Testis (tissue), 3 donors: ENCODE data around the gene HSPA1L. TPM values are rescaled to one million over a fixed set of nuclear protein-coding genes. Genes with fewer than 3 reads are reported as not detected.

Experiments
- DNase-seq: peaks from one replicate; pipeline ENCODE4 v3.0.0-alpha.2; 2019
- H3K27ac ChIP-seq, 2 donors: fragments of 200-600 bp; sonication (generic); one replicate each; pipeline ENCODE4 v1.5.1; 2019
- H3K27me3 ChIP-seq: fragments of 200-600 bp; sonication (generic); one replicate; pipeline ENCODE4 v1.5.1; 2019
- H3K36me3 ChIP-seq: fragments of 200-600 bp; sonication (generic); one replicate; pipeline ENCODE4 v1.5.1; 2017; ENCODE audit warnings: low read depth; ENCODE audit errors: missing control alignments
- H3K4me1 ChIP-seq: fragments of 200-600 bp; sonication (generic); one replicate; pipeline ENCODE4 v1.5.1; 2019
- H3K4me3 ChIP-seq, 2 donors: fragments of 200-600 bp; sonication (generic); one replicate each; pipeline ENCODE4 v1.5.1; 2017 to 2019
- H3K9me3 ChIP-seq: fragments of 200-600 bp; sonication (generic); one replicate; pipeline ENCODE4 v1.5.1; 2017
- CTCF ChIP-seq, 3 experiments: fragments of 450-650 bp in 2 of 3; fragments of 200-600 bp in 1 of 3; sonication (generic) in 1 of 3; IDR thresholded peaks; one replicate each; pipeline ENCODE4 v1.5.1; 2016 to 2019; ENCODE audit warnings: antibody characterized with exemption in 3 of 3, mild to moderate bottlenecking in 2 of 3, moderate library complexity in 1 of 3
- POLR2A ChIP-seq: fragments of 450-650 bp; IDR thresholded peaks from one replicate; pipeline ENCODE4 v1.6.1; 2017; ENCODE audit warnings: antibody characterized with exemption, mild to moderate bottlenecking, moderate library complexity
- WGBS, 2 donors: methylation state at CpG; one replicate each; pipeline ENCODE4 v1.1.5; 2018; 5-methylcytosine and 5-hydroxymethylcytosine counted together
- intact Hi-C: fragments of 100-400 bp; cut with DNase I; formaldehyde crosslinking; loops from one replicate; pipeline ENCODE4 v1.15.1; 2023; ENCODE audit warnings: low total_unique reads
- polyA plus RNA-seq: library from polyadenylated mRNA; stranded (reverse); fragments of 350-450 nt; fragmentation: Illumina TruSeq; extraction: RNeasy Lipid Tissue Mini Kit (QIAGEN cat#74804); gene quantifications from one replicate; pipeline ENCODE4 v1.2.3, GENCODE V29; 2014; ENCODE audit warnings: low read depth, low replicate concordance; ENCODE audit not compliant: insufficient read depth
- total RNA-seq, 2 donors: library from RNA; depleted of rRNA; stranded (reverse); fragments of >200 nt; gene quantifications; one replicate each; pipeline ENCODE4 v1.2.3, GENCODE V29; 2016

HSPA1L gene
- total and polyA plus RNA-seq, 3 donors from 2014 or later = 30.3 to 103 (median 87.9) TPM

DNA sequence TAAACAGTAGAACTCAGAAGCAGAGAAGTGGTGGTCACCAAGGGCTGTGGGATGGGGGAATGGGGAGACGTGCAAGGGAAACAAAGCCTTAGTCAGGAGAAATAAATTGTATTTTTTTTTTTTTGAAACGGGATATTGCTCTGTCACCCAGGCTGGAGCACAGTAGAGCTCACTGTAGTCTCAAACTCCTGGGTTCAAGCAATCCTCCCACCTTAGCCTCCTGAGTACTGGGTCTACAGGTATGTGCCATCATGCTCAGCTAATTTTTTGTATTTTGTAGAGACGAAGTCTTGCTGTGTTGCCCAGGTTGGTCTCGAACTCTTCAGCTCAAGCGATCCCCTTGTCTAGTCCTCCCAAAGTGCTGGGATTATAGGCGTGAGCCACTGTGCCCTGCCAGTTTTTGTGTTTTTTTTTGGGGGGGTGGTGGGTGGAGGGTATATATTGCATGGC lies 15.8 kb upstream of the HSPA1L start:
- 52 to 54% methylated on average over 6 of the region's 6 CpGs for whole genome bisulfite sequencing, 2 donors
- TF ChIP-seq POLR2A (no peak), CTCF (IDR thresholded peaks at IDR 0.05) (no peak)
- Histone ChIP-seq H3K4me3 (peak overlapping the region; percentile 42 to 63), H3K27ac (peak overlapping the region; percentile 88 to 90), H3K36me3 (no peaks in the 10 kb centered on the region), H3K4me1 (peaks cover 17% of the 10 kb centered on the region), H3K27me3 (no peaks in the 10 kb centered on the region), H3K9me3 (no peaks in the 10 kb centered on the region)
- intact Hi-C loops = loop anchor here (5.0 kb wide), 1 partner anchor 149 kb away; the partner anchor contains the start of gene LY6G5C
- no peak for DNase-seq

DNA sequence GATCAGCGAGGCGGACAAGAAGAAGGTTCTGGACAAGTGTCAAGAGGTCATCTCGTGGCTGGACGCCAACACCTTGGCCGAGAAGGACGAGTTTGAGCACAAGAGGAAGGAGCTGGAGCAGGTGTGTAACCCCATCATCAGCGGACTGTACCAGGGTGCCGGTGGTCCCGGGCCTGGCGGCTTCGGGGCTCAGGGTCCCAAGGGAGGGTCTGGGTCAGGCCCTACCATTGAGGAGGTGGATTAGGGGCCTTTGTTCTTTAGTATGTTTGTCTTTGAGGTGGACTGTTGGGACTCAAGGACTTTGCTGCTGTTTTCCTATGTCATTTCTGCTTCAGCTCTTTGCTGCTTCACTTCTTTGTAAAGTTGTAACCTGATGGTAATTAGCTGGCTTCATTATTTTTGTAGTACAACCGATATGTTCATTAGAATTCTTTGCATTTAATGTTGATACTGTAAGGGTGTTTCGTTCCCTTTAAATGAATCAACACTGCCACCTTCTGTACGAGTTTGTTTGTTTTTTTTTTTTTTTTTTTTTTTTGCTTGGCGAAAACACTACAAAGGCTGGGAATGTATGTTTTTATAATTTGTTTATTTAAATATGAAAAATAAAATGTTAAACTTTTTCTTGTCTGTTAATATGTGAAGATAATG lies 14.7 kb upstream of the HSPA1L start:
- peak; percentile 57 for DNase-seq
- no peaks in the 10 kb centered on the region for H3K27me3 ChIP-seq
- no peaks in the 10 kb centered on the region for H3K9me3 ChIP-seq
- 0% methylated on average over 15 of the region's 15 CpGs for WGBS, 2 donors
- H3K4me1 ChIP-seq = peaks cover 16% of the 10 kb centered on the region
- peak overlapping the region; percentile 42 to 63 for H3K4me3 ChIP-seq
- intact Hi-C loops = loop anchor here (5.0 kb wide), 1 partner anchor 147 kb away; the partner anchor contains the start of gene LY6G5C
- H3K27ac ChIP-seq = peak overlapping the region; percentile 88 to 90
- no peak for TF ChIP-seq POLR2A
- peak; percentile 2 to 35 (median 13) for TF ChIP-seq CTCF (IDR thresholded peaks at IDR 0.05)
- no peaks in the 10 kb centered on the region for H3K36me3 ChIP-seq

DNA sequence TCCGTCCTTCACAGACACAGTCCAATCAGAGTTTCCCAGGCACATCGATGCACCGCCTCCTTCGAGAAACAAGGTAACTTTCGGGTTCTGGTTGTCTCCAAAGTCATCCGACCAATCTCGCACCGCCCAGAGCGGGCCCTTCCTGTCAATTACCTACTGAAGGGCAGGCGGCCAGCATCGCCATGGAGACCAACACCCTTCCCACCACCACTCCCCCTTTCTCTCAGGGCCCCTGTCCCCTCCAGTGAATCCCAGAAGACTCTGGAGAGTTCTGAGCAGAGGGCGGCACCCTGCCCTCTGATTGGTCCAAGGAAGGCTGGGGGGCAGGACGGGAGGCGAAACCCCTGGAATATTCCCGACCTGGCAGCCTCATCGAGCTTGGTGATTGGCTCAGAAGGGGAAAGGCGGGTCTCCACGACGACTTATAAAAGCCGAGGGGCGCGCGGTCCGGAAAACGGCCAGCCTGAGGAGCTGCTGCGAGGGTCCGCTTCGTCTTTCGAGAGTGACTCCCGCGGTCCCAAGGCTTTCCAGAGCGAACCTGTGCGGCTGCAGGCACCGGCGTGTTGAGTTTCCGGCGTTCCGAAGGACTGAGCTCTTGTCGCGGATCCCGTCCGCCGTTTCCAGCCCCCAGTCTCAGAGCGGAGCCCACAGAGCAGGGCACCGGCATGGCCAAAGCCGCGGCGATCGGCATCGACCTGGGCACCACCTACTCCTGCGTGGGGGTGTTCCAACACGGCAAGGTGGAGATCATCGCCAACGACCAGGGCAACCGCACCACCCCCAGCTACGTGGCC lies 12.4 kb upstream of the HSPA1L start, which contains the start of gene HSPA1B:
HSPA1B (plus strand) TSS at position 453 of the 794 bp plus-strand sequence; CDS start at position 666, 213 bp downstream.
- peak in 1 of 3 experiments; percentile 20 for TF ChIP-seq CTCF (IDR thresholded peaks at IDR 0.05)
- TF ChIP-seq POLR2A = peak; percentile 100
- 0 to 1% methylated on average over 28 to 50 of the region's 56 CpGs for WGBS, 2 donors
- Histone ChIP-seq H3K4me1 (peaks cover 24% of the 10 kb centered on the region), H3K27ac (peak within 1 kb of the TSS; percentile 96 to 99), H3K27me3 (no peaks in the 10 kb centered on the region), H3K4me3 (peak within 1 kb of the TSS; percentile 55 to 69), H3K36me3 (no peaks in the 10 kb centered on the region), H3K9me3 (no peaks in the 10 kb centered on the region)
- peak; percentile 100 for DNase-seq
- intact Hi-C loops = no loop called here

DNA sequence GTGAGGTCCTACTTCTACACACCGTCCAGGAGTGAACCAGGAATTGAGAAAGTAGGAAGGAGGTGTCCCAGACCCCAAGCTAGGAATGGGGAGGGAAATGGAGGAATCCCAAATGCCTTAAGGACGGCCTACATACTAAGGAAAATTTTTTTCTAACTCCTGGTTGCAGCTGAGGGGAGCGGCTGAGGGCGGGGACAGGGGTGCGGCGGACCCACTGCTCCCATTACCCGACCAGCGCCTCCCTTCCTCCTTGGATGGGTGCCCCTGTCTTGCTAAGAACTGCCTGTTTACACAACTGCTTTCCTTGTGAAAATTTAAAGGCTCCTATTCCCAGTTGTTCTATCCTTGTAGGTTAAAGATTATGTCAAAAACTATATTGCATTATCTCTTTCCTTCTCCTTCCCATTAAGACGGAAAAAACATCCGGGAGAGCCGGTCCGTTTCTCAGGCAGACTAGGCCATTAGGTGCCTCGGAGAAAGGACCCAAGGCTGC lies 11.8 kb upstream of the HSPA1L start:
- peaks cover 25% of the 10 kb centered on the region for H3K4me1 ChIP-seq
- H3K4me3 ChIP-seq = peak overlapping the region; percentile 55 to 69
- no peaks in the 10 kb centered on the region for H3K9me3 ChIP-seq
- DNase-seq = peak; percentile 91
- intact Hi-C loops = no loop called here
- no peaks in the 10 kb centered on the region for H3K36me3 ChIP-seq
- H3K27me3 ChIP-seq = no peaks in the 10 kb centered on the region
- peak overlapping the region; percentile 96 to 99 for H3K27ac ChIP-seq
- TF ChIP-seq POLR2A = peak; percentile 81
- TF ChIP-seq CTCF (IDR thresholded peaks at IDR 0.05) = peak in 1 of 3 experiments; percentile 7
- WGBS, 2 donors = 1% methylated on average over 13 of the region's 13 CpGs
